AG08396 (cell line): ENCODE measurements around the gene RADIL.
A peak's percentile ranks its signal among the peaks of the same experiment; 100 is the strongest.

Source experiments
- DNase-seq: peaks from one replicate; pipeline ENCODE4 v3.0.0; 2012; ENCODE audit warnings: low spot score, mixed read lengths

Gene RADIL

DNA sequence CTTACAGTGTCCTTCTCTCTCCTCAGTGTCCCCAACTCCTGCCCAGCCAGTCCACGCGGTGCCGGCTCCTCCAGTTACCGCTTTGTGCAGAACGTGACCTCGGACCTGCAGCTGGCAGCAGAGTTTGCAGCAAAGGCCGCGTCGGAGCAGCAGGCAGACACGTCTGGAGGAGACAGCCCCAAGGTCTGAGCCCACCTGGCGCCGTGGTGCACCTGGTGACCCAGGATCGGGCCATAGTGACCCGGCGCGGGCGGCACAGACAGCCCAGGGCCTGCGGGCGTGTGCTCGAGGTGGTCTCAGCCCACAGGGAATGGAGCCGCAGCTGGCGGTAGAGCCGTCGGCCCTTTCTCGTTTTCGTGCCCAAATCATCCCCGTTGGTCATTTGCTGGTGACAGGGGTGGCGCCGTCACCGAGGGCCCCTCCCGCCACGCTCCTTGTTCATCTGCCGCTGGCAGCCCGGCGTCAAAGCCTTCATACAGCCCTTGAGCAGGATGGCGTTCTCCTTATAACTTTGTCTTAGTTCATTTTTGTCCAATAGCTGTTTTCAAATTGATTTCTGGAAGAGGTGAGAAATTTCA is 129.0 kb downstream of the RADIL start:
- DNase-seq = no peak

DNA sequence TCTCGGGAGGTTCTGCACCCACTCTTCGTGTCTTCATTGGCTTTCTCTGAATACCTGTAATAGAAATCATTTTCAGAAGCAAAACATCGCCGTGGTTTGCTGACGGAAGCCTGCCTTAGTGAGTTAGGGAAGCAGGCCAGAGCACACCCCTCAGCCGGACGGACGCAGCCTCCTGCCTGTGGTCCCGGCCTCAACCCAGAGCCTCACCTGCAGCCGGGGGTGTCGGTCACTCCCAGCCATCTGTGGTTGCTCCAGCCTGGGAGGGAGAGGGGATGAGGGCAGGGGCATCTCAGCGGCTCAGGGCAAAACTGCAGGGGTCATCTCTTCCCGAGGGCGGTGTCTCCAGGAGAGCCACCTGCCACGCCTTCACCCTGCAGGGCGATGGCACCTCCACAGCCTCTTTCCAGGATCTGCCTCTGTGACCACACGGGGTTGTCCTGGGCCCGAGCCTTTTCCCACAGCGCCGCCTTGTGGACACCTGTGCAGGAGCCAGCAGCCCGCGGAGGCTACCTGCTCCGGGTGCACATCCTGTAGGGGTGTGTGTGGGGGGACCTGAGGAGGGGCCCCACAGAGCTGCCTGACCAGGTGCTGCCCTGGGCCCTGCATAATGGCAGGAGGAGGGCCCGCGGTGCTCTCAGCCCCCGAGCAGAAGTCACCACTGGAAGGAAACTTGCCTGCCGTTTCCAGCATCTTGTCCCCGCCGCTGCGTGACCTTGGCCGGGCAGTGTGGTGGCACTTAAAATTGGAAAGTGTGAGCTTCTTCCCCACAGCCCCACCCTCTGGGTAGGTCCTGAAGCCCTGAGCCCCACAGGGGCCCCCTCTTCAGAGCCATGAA is 129.7 kb downstream of the RADIL start:
- DNase-seq = peak; percentile 77

- DNase-seq = no peak
Measured at GRCh38 chr7:4751398-4751947, 132.0 kb downstream of the RADIL start.

DNA sequence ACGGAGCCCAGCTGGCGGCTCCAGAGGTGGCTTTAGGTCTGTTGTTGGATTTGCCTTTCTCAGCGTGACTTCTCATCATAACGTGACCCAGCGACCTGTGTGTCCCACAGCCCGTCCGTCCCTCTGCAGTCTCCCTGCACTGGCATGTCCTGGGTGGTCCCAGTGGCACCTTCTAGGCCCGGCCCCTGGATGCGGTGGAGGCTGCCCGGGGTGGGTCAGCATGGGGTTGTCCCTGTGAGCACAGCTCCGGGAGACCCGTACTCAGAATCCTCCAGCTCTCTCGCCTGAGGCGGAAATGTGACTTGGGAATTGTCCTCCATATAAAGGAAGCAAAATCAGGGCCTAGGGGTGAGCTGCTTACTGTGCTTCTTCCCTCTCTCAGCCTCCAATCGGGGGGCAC is 133.7 kb downstream of the RADIL start:
- DNase-seq = no peak

DNA sequence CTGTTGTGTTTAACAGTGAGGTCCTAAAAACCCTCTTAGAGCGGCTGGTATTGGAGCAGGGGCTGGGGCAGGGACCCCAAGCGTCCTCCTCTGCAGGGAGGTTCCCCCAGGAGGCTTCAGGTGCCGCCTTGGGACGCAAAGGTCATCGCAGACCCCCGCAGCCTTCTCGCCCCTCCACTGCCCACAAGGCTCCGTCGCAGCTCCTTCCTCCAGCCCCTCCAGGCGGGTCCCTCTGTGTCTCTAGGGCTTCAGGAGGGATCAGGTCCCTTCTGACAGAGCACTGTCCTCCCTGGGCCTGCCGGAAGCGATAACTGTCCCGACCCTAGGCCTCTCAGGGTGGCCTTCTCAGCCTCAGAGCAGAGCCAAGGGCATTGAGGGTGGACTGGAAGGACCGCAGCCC is 134.2 kb downstream of the RADIL start:
- DNase-seq = no peak
